IMR-90 (cell line): ENCODE data around the gene SUB1. TPM values are rescaled to one million over a fixed set of nuclear protein-coding genes. Genes with fewer than 3 reads are reported as not detected.

ENCODE experiments used
- ATAC-seq: fragments of 200-7000 bp; cut with Tn5 transposase; 2 replicates; pipeline ENCODE4 v1.9.1; 2020; ENCODE audit warnings: low read depth, mild to moderate bottlenecking, moderate library complexity
- BruUV-seq: library from RNA; stranded (reverse); fragments of 400-500 nt; replicated peaks from 2 replicates; lab custom pipeline; 2021; lab: Mats Ljungman, UMichigan
- CTCF ChIA-PET: fragments of 300-600 bp; formaldehyde crosslinking; extraction: SDS; loops from one replicate; lab custom pipeline; 2021; ENCODE audit warnings: antibody characterized with exemption; lab: Yijun Ruan, JAX
- POLR2A ChIA-PET: fragments of 300-600 bp; sonication (Branson Sonifier 250); formaldehyde crosslinking; loops from one replicate; lab custom pipeline; 2022; ENCODE audit warnings: antibody characterized with exemption; ENCODE audit not compliant: unreplicated experiment; lab: Charles Lee
- DNase-seq: peaks from one replicate; pipeline ENCODE4 v3.0.0; 2013
- H2AFZ ChIP-seq: replicated peaks from 2 replicates; pipeline ENCODE3; 2013; ENCODE audit warnings: low read length, mild to moderate bottlenecking; ENCODE audit not compliant: poor library complexity
- H2AK5ac ChIP-seq: 2 replicates; pipeline ENCODE4 v1.6.1; 2013; ENCODE audit warnings: low read depth, low read length, inconsistent platforms
- H2AK9ac ChIP-seq: replicated peaks from 2 replicates; pipeline ENCODE3; 2013; ENCODE audit warnings: mild to moderate bottlenecking, low read depth, low read length, moderate library complexity; ENCODE audit not compliant: poor library complexity
- H2BK120ac ChIP-seq: 2 replicates; pipeline ENCODE4 v1.6.1; 2013; ENCODE audit warnings: low read depth, low read length, inconsistent platforms
- H2BK15ac ChIP-seq: 3 replicates; pipeline ENCODE4 v1.6.1; 2013; ENCODE audit warnings: low read depth, low read length, inconsistent platforms
- H2BK20ac ChIP-seq: 2 replicates; pipeline ENCODE4 v1.6.1; 2013; ENCODE audit warnings: low read depth, mild to moderate bottlenecking, inconsistent platforms, low read length, moderate library complexity
- H2BK5ac ChIP-seq: 2 replicates; pipeline ENCODE4 v1.6.1; 2013; ENCODE audit warnings: mild to moderate bottlenecking, low read depth, low read length, inconsistent platforms; ENCODE audit not compliant: poor library complexity, severe bottlenecking
- H3K14ac ChIP-seq: replicated peaks from 2 replicates; pipeline ENCODE4 v1.6.1; 2013; ENCODE audit warnings: low read depth, low read length, inconsistent platforms
- H3K18ac ChIP-seq: 2 replicates; pipeline ENCODE4 v1.6.1; 2013; ENCODE audit warnings: low read depth, low read length, control low read depth
- H3K23ac ChIP-seq: 2 replicates; pipeline ENCODE4 v1.6.1; 2013; ENCODE audit warnings: low read depth, low read length, inconsistent platforms
- H3K27ac ChIP-seq: 2 replicates; pipeline ENCODE4 v1.5.1; 2013; ENCODE audit warnings: mild to moderate bottlenecking, control low read depth, low read length; ENCODE audit not compliant: insufficient read depth
- H3K27me3 ChIP-seq: 2 replicates; pipeline ENCODE4 v1.6.1; 2013; ENCODE audit warnings: low read length; ENCODE audit not compliant: control insufficient read depth, insufficient read depth
- H3K36me3 ChIP-seq: 2 replicates; pipeline ENCODE4 v1.6.1; 2013; ENCODE audit warnings: low read length, mixed read lengths; ENCODE audit not compliant: control insufficient read depth, insufficient read depth
- H3K4ac ChIP-seq: 2 replicates; pipeline ENCODE4 v1.6.1; 2013; ENCODE audit warnings: low read depth, low read length, inconsistent platforms
- H3K4me1 ChIP-seq: 2 replicates; pipeline ENCODE4 v1.6.1; 2013; ENCODE audit warnings: low read length, mixed read lengths; ENCODE audit not compliant: control insufficient read depth, insufficient read depth
- H3K4me2 ChIP-seq: 2 replicates; pipeline ENCODE4 v1.6.1; 2013; ENCODE audit warnings: low read depth, mild to moderate bottlenecking, control low read depth, low read length, moderate library complexity
- H3K4me3 ChIP-seq: 2 replicates; pipeline ENCODE4 v1.5.1; 2013; ENCODE audit warnings: low read depth, mild to moderate bottlenecking, control low read depth, low read length, moderate library complexity; ENCODE audit not compliant: insufficient read depth
- H3K56ac ChIP-seq: 2 replicates; pipeline ENCODE4 v1.6.1; 2013; ENCODE audit warnings: low read length, inconsistent platforms; ENCODE audit not compliant: insufficient read depth; ENCODE audit errors: extremely low read depth
- H3K79me1 ChIP-seq, 2 experiments: 2 replicates each; pipeline ENCODE4 v1.6.1; 2013; ENCODE audit warnings: low read length in 2 of 2, inconsistent platforms in 1 of 2, low read depth in 1 of 2
- H3K9ac ChIP-seq: 2 replicates; pipeline ENCODE4 v1.6.1; 2013; ENCODE audit warnings: low read depth, low read length, control low read depth
- H3K9me1 ChIP-seq: 2 replicates; pipeline ENCODE4 v1.6.1; 2013; ENCODE audit warnings: low read length, inconsistent platforms; ENCODE audit not compliant: insufficient read depth
- H3K9me3 ChIP-seq: 2 replicates; pipeline ENCODE4 v1.6.1; 2013; ENCODE audit warnings: low read length; ENCODE audit not compliant: control insufficient read depth, insufficient read depth
- H4K20me1 ChIP-seq: 2 replicates; pipeline ENCODE4 v1.6.1; 2013; ENCODE audit warnings: low read length, inconsistent platforms; ENCODE audit not compliant: insufficient read depth
- H4K5ac ChIP-seq: 2 replicates; pipeline ENCODE4 v1.6.1; 2013; ENCODE audit warnings: mild to moderate bottlenecking, low read depth, low read length, control low read depth
- H4K8ac ChIP-seq, 2 experiments: 2 replicates each; pipeline ENCODE4 v1.6.1; 2013; ENCODE audit warnings: low read depth in 2 of 2, low read length in 2 of 2, control low read depth in 1 of 2, inconsistent platforms in 1 of 2
- H4K91ac ChIP-seq: 2 replicates; pipeline ENCODE4 v1.6.1; 2013; ENCODE audit warnings: low read depth, low read length, inconsistent platforms; ENCODE audit not compliant: insufficient read depth
- NFE2L2 ChIP-seq: fragments of 150-350 bp; IDR thresholded peaks from 2 replicates; pipeline ENCODE4 v1.6.1; 2016; ENCODE audit warnings: low read depth, mild to moderate bottlenecking, low read length
- POLR2A ChIP-seq: IDR thresholded peaks from 2 replicates; pipeline ENCODE4 v1.6.1; 2012; ENCODE audit warnings: mild to moderate bottlenecking, low read depth, low read length
- dilution Hi-C: fragments of 300-500 bp; cut with HindIII; formaldehyde crosslinking; loops from one replicate; pipeline ENCODE4 v1.14.3; 2018; ENCODE audit warnings: low sequenced_read_pairs; ENCODE audit not compliant: unreplicated experiment
- in situ Hi-C: fragments of 300-500 bp; cut with MboI; formaldehyde crosslinking; loops from 3 replicates; pipeline ENCODE4 v1.14.3; 2019; ENCODE audit warnings: low sequenced_read_pairs, inconsistent platforms, mixed read lengths
- intact Hi-C: fragments of 100-400 bp; cut with micrococcal nuclease; formaldehyde crosslinking; loops from 2 replicates; pipeline ENCODE4 v1.10.0; 2022
- polyA plus RNA-seq, 3 experiments: library from polyadenylated mRNA; depleted of rRNA; stranded (reverse); fragments of >200 nt; gene quantifications; 2 replicates each; pipeline ENCODE4 v1.2.3, GENCODE V29; 2012; ENCODE audit warnings: low replicate concordance in 1 of 3
- total RNA-seq: library from RNA; depleted of rRNA; stranded (reverse); fragments of >200 nt; gene quantifications from 2 replicates; pipeline ENCODE4 v1.2.3, GENCODE V29; 2012

SUB1 gene
- total and polyA plus RNA-seq, 2 of the 4 experiments (the other 2 are of a cell fraction) = 19.5 to 155 TPM

DNA sequence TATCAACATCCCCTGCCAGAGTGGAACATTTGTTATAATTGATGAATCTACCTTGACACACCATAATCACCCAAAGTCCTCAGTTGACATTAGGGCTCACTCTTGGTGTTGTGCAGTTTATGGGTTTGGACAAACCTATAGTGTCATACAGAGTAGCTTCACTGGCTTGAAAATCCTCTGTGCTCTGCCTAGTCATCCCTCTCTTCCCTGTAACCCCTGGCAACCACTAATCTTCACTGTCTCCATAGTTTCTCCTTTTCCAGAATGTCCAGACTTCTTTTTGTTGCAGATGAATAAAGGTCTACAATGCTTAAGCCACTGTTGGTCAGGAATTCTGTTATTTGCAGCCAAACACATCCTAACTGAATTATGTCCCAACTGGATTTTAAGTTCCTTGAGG lies 22.5 kb upstream of the SUB1 start:
- H4K8ac ChIP-seq = no peak overlapping the region
- H3K56ac ChIP-seq = no peak overlapping the region
- no peaks in the 10 kb centered on the region for H4K20me1 ChIP-seq
- no peak overlapping the region for H3K23ac ChIP-seq
- no TSS peak for BruUV-seq
- H3K4me1 ChIP-seq = no peaks in the 10 kb centered on the region
- no peak overlapping the region for H4K91ac ChIP-seq
- no peak overlapping the region for H4K5ac ChIP-seq
- H3K27ac ChIP-seq = no peak overlapping the region
- no peak overlapping the region for H3K4ac ChIP-seq
- H3K4me3 ChIP-seq = no peak overlapping the region
- 0 out of 2 replicates have a peak, but pooled peaks cover 4% of the 10 kb centered on the region for H3K9me3 ChIP-seq
- H2BK5ac ChIP-seq = no peak overlapping the region
- DNase-seq (peak; percentile 8), ATAC-seq (no peak)
- no peak overlapping the region for H2AFZ ChIP-seq
- H2BK120ac ChIP-seq = no peak overlapping the region
- H3K9ac ChIP-seq = no peak overlapping the region
- H2BK20ac ChIP-seq = no peak overlapping the region
- no peak overlapping the region for H2AK5ac ChIP-seq
- ChIA-PET CTCF (interaction anchor here (0.5 to 1.4 kb wide), 2 partner anchors 27 to 36 kb away, joined by 3 read pairs; no protein-coding TSS in a partner anchor), POLR2A (no interaction called here)
- TF ChIP-seq POLR2A (no peak), NFE2L2 (peak; percentile 12; the same call in 1 of the 2 replicates)
- H2AK9ac ChIP-seq = no peak overlapping the region
- H2BK15ac ChIP-seq = no peak overlapping the region
- dilution Hi-C loops (no loop called here), in situ Hi-C loops (no loop called here), intact Hi-C loops (no loop called here)
- H3K4me2 ChIP-seq = no peak overlapping the region
- H3K79me1 ChIP-seq = no peaks in the 10 kb centered on the region
- H3K14ac ChIP-seq = no peak overlapping the region
- peaks cover 4% of the 10 kb centered on the region; the same call in 1 of the 2 replicates for H3K27me3 ChIP-seq
- no peaks in the 10 kb centered on the region; the same call in 1 of the 2 replicates for H3K9me1 ChIP-seq
- no peak overlapping the region for H3K18ac ChIP-seq
- H3K36me3 ChIP-seq = no peaks in the 10 kb centered on the region
